Stimulated activated CD4-positive, alpha-beta T cell treated with anti-CD3 and anti-CD28 coated beads, TNF-alpha, amount 100 ng/mL, for 24 hours (primary cell): ENCODE measurements around the gene SMIM38.

Experiments
- DNase-seq, 3 experiments: peaks; one replicate each; pipeline ENCODE4 v3.0.0-alpha.2; 2020; ENCODE audit warnings: low read depth in 3 of 3

SMIM38 gene

GRCh38 chr11:69180726-69181125 is 25.0 kb downstream of the SMIM38 start:
- DNase-seq: no peak

- no peak for DNase-seq
These were observed 27.9 kb downstream of the SMIM38 start for GRCh38 chr11:69183613-69184012.

- DNase-seq: no peak
These were observed 30.9 kb downstream of the SMIM38 start for GRCh38 chr11:69186316-69187260.

GRCh38 chr11:69187540-69188065 is 31.9 kb downstream of the SMIM38 start:
- no peak for DNase-seq

- no peak for DNase-seq
These were observed 33.3 kb downstream of the SMIM38 start for GRCh38 chr11:69189059-69189458.

GRCh38 chr11:69190796-69191536 is 35.2 kb downstream of the SMIM38 start:
- DNase-seq: no peak

GRCh38 chr11:69192301-69192721 is 36.6 kb downstream of the SMIM38 start:
- DNase-seq: no peak

- no peak for DNase-seq
These were observed 37.4 kb downstream of the SMIM38 start for GRCh38 chr11:69193151-69193550.

- DNase-seq: no peak
These were observed 37.9 kb downstream of the SMIM38 start for GRCh38 chr11:69193629-69194028.

GRCh38 chr11:69194396-69194795 is 38.7 kb downstream of the SMIM38 start:
- no peak for DNase-seq

GRCh38 chr11:69194956-69195355 is 39.2 kb downstream of the SMIM38 start:
- no peak for DNase-seq

GRCh38 chr11:69195824-69196782 is 40.4 kb downstream of the SMIM38 start:
- DNase-seq: no peak

- DNase-seq: no peak
These were observed 41.0 kb downstream of the SMIM38 start for GRCh38 chr11:69196783-69197169.

GRCh38 chr11:69198891-69199582 is 43.3 kb downstream of the SMIM38 start:
- DNase-seq: no peak

- no peak for DNase-seq
These were observed 44.0 kb downstream of the SMIM38 start for GRCh38 chr11:69199583-69200315.

- DNase-seq: no peak
These were observed 44.8 kb downstream of the SMIM38 start for GRCh38 chr11:69200331-69201065.

- DNase-seq: no peak
These were observed 45.3 kb downstream of the SMIM38 start for GRCh38 chr11:69201066-69201365.

- DNase-seq: no peak
These were observed 46.1 kb downstream of the SMIM38 start for GRCh38 chr11:69201764-69202370.
